ENCODE results near the gene GGACT. TPM values are rescaled to one million over a fixed set of nuclear protein-coding genes. Genes with fewer than 3 reads are reported as not detected.
"Not testable (repeated sequence)": the region's sequence is repeated elsewhere in the genome, so short reads cannot be mapped to it uniquely, and the experiment has no call there.

Gene GGACT
- 0.92 and 4.7 TPM in 2 replicates for total RNA-seq (2014; rRNA removed; shearing (Covaris generic))

- peak; percentile 29 for DNase-seq (ENCODE audit: low spot score)
Observed at GRCh38 chr13:100588331-100589177, at the start of gene GGACT. Gene GGACT (minus strand): TSS chr13:100588789. CDS start chr13:100532591, 56,198 bp downstream.

GRCh38 chr13:100637796-100638195, 49.2 kb upstream of the GGACT start:
- no peak for DNase-seq (ENCODE audit: low spot score)

GRCh38 chr13:100637380-100637779, 48.8 kb upstream of the GGACT start:
- no peak for DNase-seq (ENCODE audit: low spot score)

GRCh38 chr13:100636441-100636840, 47.9 kb upstream of the GGACT start:
- no peak for DNase-seq (ENCODE audit: low spot score)

GRCh38 chr13:100636004-100636403, 47.4 kb upstream of the GGACT start:
- no peak for DNase-seq (ENCODE audit: low spot score)

GRCh38 chr13:100634696-100635095, 46.1 kb upstream of the GGACT start:
- DNase-seq (ENCODE audit: low spot score): no peak

GRCh38 chr13:100633461-100633860, 44.9 kb upstream of the GGACT start:
- DNase-seq (ENCODE audit: low spot score): no peak

- DNase-seq (ENCODE audit: low spot score): no peak
Observed at GRCh38 chr13:100630555-100630954, 42.0 kb upstream of the GGACT start.

- no peak for DNase-seq (ENCODE audit: low spot score)
Observed at GRCh38 chr13:100627120-100627519, 38.5 kb upstream of the GGACT start.

- DNase-seq (ENCODE audit: low spot score): no peak
Observed at GRCh38 chr13:100625447-100625846, 36.9 kb upstream of the GGACT start.

- no peak for DNase-seq (ENCODE audit: low spot score)
Observed at GRCh38 chr13:100620792-100621191, 32.2 kb upstream of the GGACT start.

- DNase-seq (ENCODE audit: low spot score): no peak
Observed at GRCh38 chr13:100619940-100620339, 31.4 kb upstream of the GGACT start.

GRCh38 chr13:100618897-100619296, 30.3 kb upstream of the GGACT start:
- not testable (repeated sequence) for DNase-seq (ENCODE audit: low spot score)

- DNase-seq (ENCODE audit: low spot score): no peak
Observed at GRCh38 chr13:100613031-100613430, 24.4 kb upstream of the GGACT start.

GRCh38 chr13:100611678-100612492, 23.3 kb upstream of the GGACT start:
- DNase-seq (ENCODE audit: low spot score): no peak

GRCh38 chr13:100610391-100611347, 22.1 kb upstream of the GGACT start:
- DNase-seq (ENCODE audit: low spot score): no peak

GRCh38 chr13:100608906-100609305, 20.3 kb upstream of the GGACT start:
- DNase-seq (ENCODE audit: low spot score): peak; percentile 5

- DNase-seq (ENCODE audit: low spot score): no peak
Observed at GRCh38 chr13:100608489-100608888, 19.9 kb upstream of the GGACT start.

GRCh38 chr13:100604918-100605710, 16.5 kb upstream of the GGACT start:
- DNase-seq (ENCODE audit: low spot score): no peak

GRCh38 chr13:100602493-100603111, 14.0 kb upstream of the GGACT start:
- DNase-seq (ENCODE audit: low spot score): no peak
